K562 (cell line): ENCODE data around the gene GABRB1.

Experiments
- CTCF ChIP-seq, 3 experiments: IDR thresholded peaks in 2 of 3; conservative IDR thresholded peaks in 1 of 3; 2 replicates each; pipeline ENCODE4 v1.5.1; 2011 to 2012; ENCODE audit warnings: low read length in 3 of 3, mild to moderate bottlenecking in 3 of 3, control low read depth in 2 of 3, improper control_type of control experiment in 1 of 3, inconsistent platforms in 1 of 3, low read depth in 1 of 3, mixed read lengths in 1 of 3, moderate library complexity in 1 of 3; ENCODE audit not compliant: insufficient read depth in 2 of 3
- EGR1 ChIP-seq: fragments of 450-650 bp; conservative IDR thresholded peaks from 2 replicates; pipeline ENCODE4 v1.6.1; 2017; ENCODE audit warnings: mild to moderate bottlenecking
- MAFK ChIP-seq: IDR thresholded peaks from 2 replicates; pipeline ENCODE4 v1.6.1; 2011; ENCODE audit warnings: low read length, improper control_type of control experiment
- NFYB ChIP-seq: IDR thresholded peaks from 2 replicates; pipeline ENCODE4 v1.6.1; 2011; ENCODE audit warnings: mild to moderate bottlenecking, moderate library complexity; ENCODE audit not compliant: insufficient read length; ENCODE audit errors: extremely low read depth
- TAL1 ChIP-seq: fragments of 450-650 bp; IDR thresholded peaks from 2 replicates; pipeline ENCODE4 v1.6.1; 2016; ENCODE audit warnings: mild to moderate bottlenecking
- TCFL5 ChIP-seq: fragments of 250-450 bp; sonication (Bioruptor Pico); conservative IDR thresholded peaks from 2 replicates; pipeline ENCODE4 v1.6.1; 2021; ENCODE audit warnings: mild to moderate bottlenecking, moderate library complexity, matching md5 sums
- U2AF1 ChIP-seq: fragments of 200-400 bp; formaldehyde crosslinking; optimal IDR thresholded peaks from 2 replicates; pipeline ENCODE3; 2017; ENCODE audit warnings: mild to moderate bottlenecking, low read depth, low read length, moderate library complexity
- ZNF224 ChIP-seq: sonication (generic); formaldehyde crosslinking; IDR thresholded peaks from 2 replicates; pipeline ENCODE4 v1.8.0; 2022; ENCODE audit warnings: mild to moderate bottlenecking, missing genetic modification reagents

DNA sequence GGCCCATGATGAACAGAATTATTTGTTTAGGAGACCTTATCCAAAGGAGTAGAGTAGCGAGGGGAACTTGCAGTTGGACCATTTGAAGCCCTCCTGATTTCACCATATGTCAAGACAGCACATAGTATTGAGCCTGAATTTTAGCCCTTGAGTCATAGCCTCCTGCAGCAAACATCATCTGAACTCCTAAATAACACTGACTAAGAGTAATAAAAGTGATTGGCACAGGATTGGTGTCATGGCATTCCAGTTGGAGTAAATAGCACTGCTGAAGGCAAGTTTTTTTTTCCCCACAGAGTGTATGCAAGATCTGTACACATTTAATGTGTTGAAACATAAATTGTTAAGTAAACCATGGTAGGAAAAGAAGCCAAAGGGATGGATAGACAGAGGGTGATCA, 343.1 kb downstream of the GABRB1 start:
- no peak for TF ChIP-seq U2AF1
- no peak for TF ChIP-seq MAFK
- TF ChIP-seq TAL1: no peak
- TF ChIP-seq NFYB: no peak
- no peak for TF ChIP-seq TCFL5 (CRISPR knock-in tag)
- no peak for TF ChIP-seq CTCF (IDR thresholded peaks at IDR 0.05 in 2 of 3, conservative IDR thresholded peaks at IDR 0.05 in 1 of 3; ENCODE audit: insufficient read depth in 2 of 3, low read depth in 1 of 3, low read length in 3 of 3)
- no peak for TF ChIP-seq ZNF224 (CRISPR knock-in tag)
- no peak for TF ChIP-seq EGR1
